IMR-90 (cell line): Measurements from ENCODE around the gene ACAD9. TPM values are rescaled to one million over a fixed set of nuclear protein-coding genes. Genes with fewer than 3 reads are reported as not detected.

Source experiments
- ATAC-seq: fragments of 200-7000 bp; cut with Tn5 transposase; 2 replicates; pipeline ENCODE4 v1.9.1; 2020; ENCODE audit warnings: low read depth, mild to moderate bottlenecking, moderate library complexity
- BruUV-seq: library from RNA; stranded (reverse); fragments of 400-500 nt; replicated peaks from 2 replicates; lab custom pipeline; 2021; lab: Mats Ljungman, UMichigan
- CTCF ChIA-PET: fragments of 300-600 bp; formaldehyde crosslinking; extraction: SDS; loops from one replicate; lab custom pipeline; 2021; ENCODE audit warnings: antibody characterized with exemption; lab: Yijun Ruan, JAX
- POLR2A ChIA-PET: fragments of 300-600 bp; sonication (Branson Sonifier 250); formaldehyde crosslinking; loops from one replicate; lab custom pipeline; 2022; ENCODE audit warnings: antibody characterized with exemption; ENCODE audit not compliant: unreplicated experiment; lab: Charles Lee
- DNase-seq: peaks from one replicate; pipeline ENCODE4 v3.0.0; 2013
- H2AFZ ChIP-seq: replicated peaks from 2 replicates; pipeline ENCODE3; 2013; ENCODE audit warnings: low read length, mild to moderate bottlenecking; ENCODE audit not compliant: poor library complexity
- H2AK5ac ChIP-seq: 2 replicates; pipeline ENCODE4 v1.6.1; 2013; ENCODE audit warnings: low read depth, low read length, inconsistent platforms
- H2AK9ac ChIP-seq: replicated peaks from 2 replicates; pipeline ENCODE3; 2013; ENCODE audit warnings: mild to moderate bottlenecking, low read depth, low read length, moderate library complexity; ENCODE audit not compliant: poor library complexity
- H2BK120ac ChIP-seq: 2 replicates; pipeline ENCODE4 v1.6.1; 2013; ENCODE audit warnings: low read depth, low read length, inconsistent platforms
- H2BK15ac ChIP-seq: 3 replicates; pipeline ENCODE4 v1.6.1; 2013; ENCODE audit warnings: low read depth, low read length, inconsistent platforms
- H2BK20ac ChIP-seq: 2 replicates; pipeline ENCODE4 v1.6.1; 2013; ENCODE audit warnings: low read depth, mild to moderate bottlenecking, inconsistent platforms, low read length, moderate library complexity
- H2BK5ac ChIP-seq: 2 replicates; pipeline ENCODE4 v1.6.1; 2013; ENCODE audit warnings: mild to moderate bottlenecking, low read depth, low read length, inconsistent platforms; ENCODE audit not compliant: poor library complexity, severe bottlenecking
- H3K14ac ChIP-seq: replicated peaks from 2 replicates; pipeline ENCODE4 v1.6.1; 2013; ENCODE audit warnings: low read depth, low read length, inconsistent platforms
- H3K18ac ChIP-seq: 2 replicates; pipeline ENCODE4 v1.6.1; 2013; ENCODE audit warnings: low read depth, low read length, control low read depth
- H3K23ac ChIP-seq: 2 replicates; pipeline ENCODE4 v1.6.1; 2013; ENCODE audit warnings: low read depth, low read length, inconsistent platforms
- H3K27ac ChIP-seq: 2 replicates; pipeline ENCODE4 v1.5.1; 2013; ENCODE audit warnings: mild to moderate bottlenecking, control low read depth, low read length; ENCODE audit not compliant: insufficient read depth
- H3K27me3 ChIP-seq: 2 replicates; pipeline ENCODE4 v1.6.1; 2013; ENCODE audit warnings: low read length; ENCODE audit not compliant: control insufficient read depth, insufficient read depth
- H3K36me3 ChIP-seq: 2 replicates; pipeline ENCODE4 v1.6.1; 2013; ENCODE audit warnings: low read length, mixed read lengths; ENCODE audit not compliant: control insufficient read depth, insufficient read depth
- H3K4ac ChIP-seq: 2 replicates; pipeline ENCODE4 v1.6.1; 2013; ENCODE audit warnings: low read depth, low read length, inconsistent platforms
- H3K4me1 ChIP-seq: 2 replicates; pipeline ENCODE4 v1.6.1; 2013; ENCODE audit warnings: low read length, mixed read lengths; ENCODE audit not compliant: control insufficient read depth, insufficient read depth
- H3K4me2 ChIP-seq: 2 replicates; pipeline ENCODE4 v1.6.1; 2013; ENCODE audit warnings: low read depth, mild to moderate bottlenecking, control low read depth, low read length, moderate library complexity
- H3K4me3 ChIP-seq: 2 replicates; pipeline ENCODE4 v1.5.1; 2013; ENCODE audit warnings: low read depth, mild to moderate bottlenecking, control low read depth, low read length, moderate library complexity; ENCODE audit not compliant: insufficient read depth
- H3K56ac ChIP-seq: 2 replicates; pipeline ENCODE4 v1.6.1; 2013; ENCODE audit warnings: low read length, inconsistent platforms; ENCODE audit not compliant: insufficient read depth; ENCODE audit errors: extremely low read depth
- H3K79me1 ChIP-seq, 2 experiments: 2 replicates each; pipeline ENCODE4 v1.6.1; 2013; ENCODE audit warnings: low read length in 2 of 2, inconsistent platforms in 1 of 2, low read depth in 1 of 2
- H3K9ac ChIP-seq: 2 replicates; pipeline ENCODE4 v1.6.1; 2013; ENCODE audit warnings: low read depth, low read length, control low read depth
- H3K9me1 ChIP-seq: 2 replicates; pipeline ENCODE4 v1.6.1; 2013; ENCODE audit warnings: low read length, inconsistent platforms; ENCODE audit not compliant: insufficient read depth
- H3K9me3 ChIP-seq: 2 replicates; pipeline ENCODE4 v1.6.1; 2013; ENCODE audit warnings: low read length; ENCODE audit not compliant: control insufficient read depth, insufficient read depth
- H4K20me1 ChIP-seq: 2 replicates; pipeline ENCODE4 v1.6.1; 2013; ENCODE audit warnings: low read length, inconsistent platforms; ENCODE audit not compliant: insufficient read depth
- H4K5ac ChIP-seq: 2 replicates; pipeline ENCODE4 v1.6.1; 2013; ENCODE audit warnings: mild to moderate bottlenecking, low read depth, low read length, control low read depth
- H4K8ac ChIP-seq, 2 experiments: 2 replicates each; pipeline ENCODE4 v1.6.1; 2013; ENCODE audit warnings: low read depth in 2 of 2, low read length in 2 of 2, control low read depth in 1 of 2, inconsistent platforms in 1 of 2
- H4K91ac ChIP-seq: 2 replicates; pipeline ENCODE4 v1.6.1; 2013; ENCODE audit warnings: low read depth, low read length, inconsistent platforms; ENCODE audit not compliant: insufficient read depth
- BHLHE40 ChIP-seq: fragments of 150-350 bp; IDR thresholded peaks from 2 replicates; pipeline ENCODE4 v1.6.1; 2016; ENCODE audit warnings: mild to moderate bottlenecking, low read depth, low read length
- CEBPB ChIP-seq: IDR thresholded peaks from 2 replicates; pipeline ENCODE4 v1.6.1; 2012; ENCODE audit warnings: low read depth, low read length, improper control_type of control experiment
- CHD1 ChIP-seq: IDR thresholded peaks from 2 replicates; pipeline ENCODE4 v1.6.1; 2012; ENCODE audit warnings: low read depth, low read length, improper control_type of control experiment
- FOS ChIP-seq: fragments of 150-350 bp; IDR thresholded peaks from 2 replicates; pipeline ENCODE4 v1.6.1; 2016; ENCODE audit warnings: low read depth, low read length
- MAFK ChIP-seq: IDR thresholded peaks from 2 replicates; pipeline ENCODE4 v1.6.1; 2012; ENCODE audit warnings: low read depth, low read length, improper control_type of control experiment
- MAZ ChIP-seq: IDR thresholded peaks from 2 replicates; pipeline ENCODE4 v1.6.1; 2012; ENCODE audit warnings: low read depth, mild to moderate bottlenecking, low read length, improper control_type of control experiment, moderate library complexity, borderline replicate concordance
- MXI1 ChIP-seq: IDR thresholded peaks from 2 replicates; pipeline ENCODE4 v1.6.1; 2012; ENCODE audit warnings: low read depth, mild to moderate bottlenecking, low read length, moderate library complexity, borderline replicate concordance
- NFE2L2 ChIP-seq: fragments of 150-350 bp; IDR thresholded peaks from 2 replicates; pipeline ENCODE4 v1.6.1; 2016; ENCODE audit warnings: low read depth, mild to moderate bottlenecking, low read length
- RAD21 ChIP-seq: IDR thresholded peaks from 2 replicates; pipeline ENCODE4 v1.6.1; 2012; ENCODE audit warnings: low read length, improper control_type of control experiment
- RCOR1 ChIP-seq: IDR thresholded peaks from 2 replicates; pipeline ENCODE4 v1.6.1; 2012; ENCODE audit warnings: mild to moderate bottlenecking, low read length, improper control_type of control experiment; ENCODE audit not compliant: insufficient replicate concordance
- RFX5 ChIP-seq: IDR thresholded peaks from 2 replicates; pipeline ENCODE4 v1.8.0; 2012; ENCODE audit warnings: low read depth, mild to moderate bottlenecking, low read length, moderate library complexity
- SMC3 ChIP-seq: fragments of 150-350 bp; IDR thresholded peaks from 2 replicates; pipeline ENCODE4 v1.6.1; 2016; ENCODE audit warnings: low read depth, mild to moderate bottlenecking, antibody characterized with exemption, low read length, moderate library complexity
- WGBS, 2 experiments: methylation state at CpG; one replicate each; pipeline versions ENCODE4 v1.1.5 to v1.1.7; 2013; ENCODE audit warnings: missing lambda C conversion rate in 2 of 2; ENCODE audit not compliant: insufficient read length in 1 of 2; ENCODE audit errors: extremely low coverage in 2 of 2; 5-methylcytosine and 5-hydroxymethylcytosine counted together
- dilution Hi-C: fragments of 300-500 bp; cut with HindIII; formaldehyde crosslinking; loops from one replicate; pipeline ENCODE4 v1.14.3; 2018; ENCODE audit warnings: low sequenced_read_pairs; ENCODE audit not compliant: unreplicated experiment
- in situ Hi-C: fragments of 300-500 bp; cut with MboI; formaldehyde crosslinking; loops from 3 replicates; pipeline ENCODE4 v1.14.3; 2019; ENCODE audit warnings: low sequenced_read_pairs, inconsistent platforms, mixed read lengths
- intact Hi-C: fragments of 100-400 bp; cut with micrococcal nuclease; formaldehyde crosslinking; loops from 2 replicates; pipeline ENCODE4 v1.10.0; 2022
- polyA plus RNA-seq, 3 experiments: library from polyadenylated mRNA; depleted of rRNA; stranded (reverse); fragments of >200 nt; gene quantifications; 2 replicates each; pipeline ENCODE4 v1.2.3, GENCODE V29; 2012; ENCODE audit warnings: low replicate concordance in 1 of 3
- total RNA-seq: library from RNA; depleted of rRNA; stranded (reverse); fragments of >200 nt; gene quantifications from 2 replicates; pipeline ENCODE4 v1.2.3, GENCODE V29; 2012
- TF ChIP-seq, protein P1 (sequence below): fragments of 150-350 bp; IDR thresholded peaks from 2 replicates; pipeline ENCODE4 v1.6.1; 2016; ENCODE audit warnings: low read depth, mild to moderate bottlenecking, low read length, moderate library complexity, borderline replicate concordance
- TF ChIP-seq, protein P2 (sequence below): conservative IDR thresholded peaks from 2 replicates; pipeline ENCODE4 v1.5.1; 2012; ENCODE audit warnings: mild to moderate bottlenecking, low read depth, low read length, improper control_type of control experiment

ACAD9 gene
- total and polyA plus RNA-seq, 2 of the 4 experiments (the other 2 are of a cell fraction) = 31.2 to 41.3 TPM

DNA sequence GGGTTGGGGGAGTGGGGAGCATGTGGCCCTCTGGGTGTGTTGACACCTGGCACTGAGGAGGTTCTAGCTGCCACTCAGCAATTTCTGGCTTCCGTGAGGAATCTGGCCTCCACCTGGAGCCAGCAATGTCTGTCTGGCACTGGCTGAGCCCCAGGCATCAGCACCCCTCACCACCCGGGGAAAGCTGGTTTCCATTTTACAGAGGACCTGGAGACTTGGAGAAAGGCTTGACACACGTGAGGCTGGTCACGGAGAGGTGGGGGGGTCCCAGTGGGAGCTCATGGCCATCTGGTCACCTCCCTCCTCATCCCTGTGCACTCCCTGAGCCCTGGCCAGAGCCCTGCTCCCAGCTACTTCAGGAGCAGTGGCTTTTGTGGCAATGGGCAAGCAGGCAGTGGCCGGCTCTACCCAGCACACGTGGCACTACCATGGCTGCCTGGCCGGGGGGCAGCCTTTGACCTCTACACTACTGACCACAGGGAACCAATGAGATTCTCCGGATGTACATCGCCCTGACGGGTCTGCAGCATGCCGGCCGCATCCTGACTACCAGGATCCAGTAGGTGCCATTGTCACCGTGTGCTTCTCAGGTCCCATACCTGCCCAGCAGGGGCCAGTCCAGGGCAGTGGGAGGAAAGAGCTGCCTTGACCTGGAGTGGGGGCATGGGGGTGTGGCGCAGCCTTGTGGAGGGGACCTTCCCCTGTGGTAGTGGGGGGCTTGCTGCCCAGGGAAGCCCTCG, 28.5 kb downstream of the ACAD9 start:
- no peak overlapping the region for H2BK5ac ChIP-seq
- H3K79me1 ChIP-seq = no peaks in the 10 kb centered on the region
- ATAC-seq (no peak), DNase-seq (no peak)
- ChIA-PET POLR2A (no interaction called here), CTCF (no interaction called here)
- no peaks in the 10 kb centered on the region for H4K20me1 ChIP-seq
- H3K36me3 ChIP-seq = peaks cover 85% of the 10 kb centered on the region
- BruUV-seq = no TSS peak
- H3K4ac ChIP-seq = no peak overlapping the region
- no peak overlapping the region for H3K18ac ChIP-seq
- no peak overlapping the region for H2AK9ac ChIP-seq
- H3K56ac ChIP-seq = no peak overlapping the region
- no peaks in the 10 kb centered on the region for H3K27me3 ChIP-seq
- no peak overlapping the region for H4K8ac ChIP-seq
- no peak overlapping the region for H3K23ac ChIP-seq
- no peaks in the 10 kb centered on the region for H3K9me3 ChIP-seq
- no peak overlapping the region for H2AK5ac ChIP-seq
- no peaks in the 10 kb centered on the region; the same call in 1 of the 2 replicates for H3K9me1 ChIP-seq
- H2BK120ac ChIP-seq = no peak overlapping the region
- no peak overlapping the region for H3K4me2 ChIP-seq
- no peak overlapping the region for H3K14ac ChIP-seq
- H4K5ac ChIP-seq = no peak overlapping the region
- no peak overlapping the region for H3K4me3 ChIP-seq
- no peak overlapping the region for H3K9ac ChIP-seq
- H3K4me1 ChIP-seq = no peaks in the 10 kb centered on the region
- no peak overlapping the region for H3K27ac ChIP-seq
- in situ Hi-C loops = no loop called here
- no peak overlapping the region for H2BK15ac ChIP-seq
- no peak overlapping the region for H2BK20ac ChIP-seq
- 100% methylated on average over 1 of the region's 15 CpGs; no CpG with 5 or more reads in 1 of the 2 experiments for whole genome bisulfite sequencing, 2 experiments
- dilution Hi-C loops = no loop called here
- intact Hi-C loops = no loop called here
- no peak overlapping the region for H4K91ac ChIP-seq
- H2AFZ ChIP-seq = no peak overlapping the region
- no peak for TF ChIP-seq RCOR1
- no peak for TF ChIP-seq RFX5
- TF ChIP-seq MAFK = no peak
- no peak for TF ChIP-seq BHLHE40
- TF ChIP-seq, protein P1, sequence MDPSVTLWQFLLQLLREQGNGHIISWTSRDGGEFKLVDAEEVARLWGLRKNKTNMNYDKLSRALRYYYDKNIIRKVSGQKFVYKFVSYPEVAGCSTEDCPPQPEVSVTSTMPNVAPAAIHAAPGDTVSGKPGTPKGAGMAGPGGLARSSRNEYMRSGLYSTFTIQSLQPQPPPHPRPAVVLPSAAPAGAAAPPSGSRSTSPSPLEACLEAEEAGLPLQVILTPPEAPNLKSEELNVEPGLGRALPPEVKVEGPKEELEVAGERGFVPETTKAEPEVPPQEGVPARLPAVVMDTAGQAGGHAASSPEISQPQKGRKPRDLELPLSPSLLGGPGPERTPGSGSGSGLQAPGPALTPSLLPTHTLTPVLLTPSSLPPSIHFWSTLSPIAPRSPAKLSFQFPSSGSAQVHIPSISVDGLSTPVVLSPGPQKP = no peak
- TF ChIP-seq FOS = no peak
- no peak for TF ChIP-seq CHD1
- TF ChIP-seq MAZ = no peak
- no peak for TF ChIP-seq MXI1
- TF ChIP-seq CEBPB = no peak
- TF ChIP-seq NFE2L2 = no peak
- TF ChIP-seq, protein P2, sequence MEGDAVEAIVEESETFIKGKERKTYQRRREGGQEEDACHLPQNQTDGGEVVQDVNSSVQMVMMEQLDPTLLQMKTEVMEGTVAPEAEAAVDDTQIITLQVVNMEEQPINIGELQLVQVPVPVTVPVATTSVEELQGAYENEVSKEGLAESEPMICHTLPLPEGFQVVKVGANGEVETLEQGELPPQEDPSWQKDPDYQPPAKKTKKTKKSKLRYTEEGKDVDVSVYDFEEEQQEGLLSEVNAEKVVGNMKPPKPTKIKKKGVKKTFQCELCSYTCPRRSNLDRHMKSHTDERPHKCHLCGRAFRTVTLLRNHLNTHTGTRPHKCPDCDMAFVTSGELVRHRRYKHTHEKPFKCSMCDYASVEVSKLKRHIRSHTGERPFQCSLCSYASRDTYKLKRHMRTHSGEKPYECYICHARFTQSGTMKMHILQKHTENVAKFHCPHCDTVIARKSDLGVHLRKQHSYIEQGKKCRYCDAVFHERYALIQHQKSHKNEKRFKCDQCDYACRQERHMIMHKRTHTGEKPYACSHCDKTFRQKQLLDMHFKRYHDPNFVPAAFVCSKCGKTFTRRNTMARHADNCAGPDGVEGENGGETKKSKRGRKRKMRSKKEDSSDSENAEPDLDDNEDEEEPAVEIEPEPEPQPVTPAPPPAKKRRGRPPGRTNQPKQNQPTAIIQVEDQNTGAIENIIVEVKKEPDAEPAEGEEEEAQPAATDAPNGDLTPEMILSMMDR = no peak
- no peak for TF ChIP-seq RAD21
- no peak for TF ChIP-seq SMC3
